DOHH2 (cell line): ENCODE measurements around the gene DACT2.

Experiments used
- H3F3A ChIP-seq: fragments of 200-600 bp; sonication (generic), shearing (Covaris generic); 2 replicates; pipeline ENCODE4 v1.6.0; 2016; ENCODE audit warnings: antibody characterized with exemption, mild to moderate bottlenecking; ENCODE audit not compliant: control insufficient read depth, insufficient read depth
- H3K27ac ChIP-seq: fragments of 200-600 bp; sonication (generic); 2 replicates; pipeline ENCODE4 v1.5.1; 2014; ENCODE audit warnings: low read depth, mild to moderate bottlenecking, low read length, moderate library complexity
- H3K27me3 ChIP-seq: fragments of 200-600 bp; sonication (generic); 2 replicates; pipeline ENCODE4 v1.6.1; 2014; ENCODE audit warnings: mild to moderate bottlenecking, low read length, mixed read lengths; ENCODE audit not compliant: control insufficient read depth
- H3K36me3 ChIP-seq: fragments of 200-600 bp; sonication (generic); 2 replicates; pipeline ENCODE4 v1.6.1; 2014; ENCODE audit warnings: mild to moderate bottlenecking, low read length, moderate library complexity, mixed read lengths; ENCODE audit not compliant: control insufficient read depth
- H3K4me1 ChIP-seq: fragments of 200-600 bp; sonication (generic); 2 replicates; pipeline ENCODE4 v1.6.1; 2014; ENCODE audit warnings: mild to moderate bottlenecking, low read length, mixed read lengths; ENCODE audit not compliant: control insufficient read depth
- H3K4me2 ChIP-seq: fragments of 200-600 bp; sonication (generic); 2 replicates; pipeline ENCODE4 v1.6.0; 2014; ENCODE audit warnings: mild to moderate bottlenecking, low read length, moderate library complexity
- H3K4me3 ChIP-seq: fragments of 200-600 bp; sonication (generic); 2 replicates; pipeline ENCODE4 v1.5.1; 2014; ENCODE audit warnings: mild to moderate bottlenecking, low read length, mixed read lengths
- H3K79me2 ChIP-seq: fragments of 200-600 bp; sonication (generic); 2 replicates; pipeline ENCODE4 v1.6.1; 2014; ENCODE audit warnings: mild to moderate bottlenecking, low read length, mixed read lengths; ENCODE audit not compliant: control insufficient read depth
- H3K9me2 ChIP-seq: fragments of 200-600 bp; sonication (generic); replicated peaks from 2 replicates; pipeline ENCODE4 v1.6.1; 2014; ENCODE audit warnings: mild to moderate bottlenecking, low read length, mixed read lengths; ENCODE audit not compliant: control insufficient read depth
- H3K9me3 ChIP-seq: fragments of 200-600 bp; sonication (generic); 2 replicates; pipeline ENCODE4 v1.6.1; 2014; ENCODE audit warnings: antibody characterized with exemption, low read length, mixed read lengths; ENCODE audit not compliant: control insufficient read depth, insufficient read depth
- H4K20me1 ChIP-seq: fragments of 200-600 bp; sonication (generic); 2 replicates; pipeline ENCODE4 v1.6.0; 2014; ENCODE audit warnings: low read depth, mild to moderate bottlenecking, antibody characterized with exemption, low read length, moderate library complexity; ENCODE audit not compliant: control insufficient read depth, insufficient read depth
- CTCF ChIP-seq: fragments of 200-600 bp; sonication (generic); IDR thresholded peaks from one replicate; pipeline ENCODE4 v1.5.1; 2014; ENCODE audit warnings: antibody characterized with exemption, mild to moderate bottlenecking, low read depth, low read length; ENCODE audit not compliant: poor library complexity, severe bottlenecking
- EZH2phosphoT487 ChIP-seq: fragments of 200-600 bp; sonication (generic); IDR thresholded peaks from 2 replicates; pipeline ENCODE4 v1.6.1; 2017; ENCODE audit warnings: borderline replicate concordance, mild to moderate bottlenecking, antibody characterized with exemption, low read length, moderate library complexity, mixed read lengths

Gene DACT2

GRCh38 chr6:168328086-168328485 lies 8.5 kb upstream of the DACT2 start:
- no peak overlapping the region for H3K4me3 ChIP-seq
- no peaks in the 10 kb centered on the region for H4K20me1 ChIP-seq
- no peak overlapping the region for H3K4me2 ChIP-seq
- no peaks in the 10 kb centered on the region for H3K27me3 ChIP-seq
- H3K4me1 ChIP-seq, result no peaks in the 10 kb centered on the region
- H3K36me3 ChIP-seq, result no peaks in the 10 kb centered on the region
- no peaks in the 10 kb centered on the region for H3F3A ChIP-seq
- H3K79me2 ChIP-seq, result no peaks in the 10 kb centered on the region
- no peaks in the 10 kb centered on the region for H3K9me2 ChIP-seq
- TF ChIP-seq CTCF (no peak), EZH2phosphoT487 (no peak)
- H3K9me3 ChIP-seq, result no peaks in the 10 kb centered on the region
- H3K27ac ChIP-seq, result no peak overlapping the region

- Histone ChIP-seq H3K4me1 (no peaks in the 10 kb centered on the region), H4K20me1 (no peaks in the 10 kb centered on the region), H3K9me3 (no peaks in the 10 kb centered on the region), H3K4me2 (no peak overlapping the region), H3K79me2 (no peaks in the 10 kb centered on the region), H3K27ac (no peak overlapping the region), H3K27me3 (no peaks in the 10 kb centered on the region), H3F3A (no peaks in the 10 kb centered on the region), H3K9me2 (no peaks in the 10 kb centered on the region), H3K36me3 (no peaks in the 10 kb centered on the region), H3K4me3 (no peak overlapping the region)
- TF ChIP-seq CTCF, result no peak
- TF ChIP-seq EZH2phosphoT487, result no peak
Measured at GRCh38 chr6:168326294-168327261, 7.0 kb upstream of the DACT2 start.

- Histone ChIP-seq H4K20me1 (no peaks in the 10 kb centered on the region), H3K27me3 (no peaks in the 10 kb centered on the region), H3K4me3 (no peak overlapping the region), H3K9me3 (no peaks in the 10 kb centered on the region), H3K79me2 (no peaks in the 10 kb centered on the region), H3F3A (no peaks in the 10 kb centered on the region), H3K36me3 (no peaks in the 10 kb centered on the region), H3K9me2 (no peaks in the 10 kb centered on the region), H3K27ac (no peak overlapping the region), H3K4me1 (no peaks in the 10 kb centered on the region), H3K4me2 (no peak overlapping the region)
- no peak for TF ChIP-seq EZH2phosphoT487
Measured at GRCh38 chr6:168322966-168323365, 3.4 kb upstream of the DACT2 start.

DNA sequence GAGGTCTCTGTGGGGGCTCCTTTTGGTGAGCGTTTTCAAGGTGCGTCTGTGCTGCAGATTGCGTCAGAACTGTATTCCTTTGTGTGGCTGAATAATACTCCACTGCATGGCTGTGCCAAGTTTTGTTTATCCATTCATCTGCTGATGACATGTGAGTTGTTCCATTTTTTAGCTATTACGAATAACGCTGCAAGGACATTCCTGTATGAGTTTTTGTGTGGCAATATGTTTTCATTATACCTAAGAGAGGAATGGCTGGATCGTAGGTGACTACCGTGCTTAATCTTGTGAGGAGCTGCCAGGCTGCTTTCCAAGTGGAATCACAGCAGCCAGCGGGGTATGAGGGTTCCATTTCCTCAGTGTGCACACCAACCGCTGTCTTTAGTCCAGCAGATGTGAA lies 1.1 kb upstream of the DACT2 start:
- no peaks in the 10 kb centered on the region for H3K79me2 ChIP-seq
- TF ChIP-seq CTCF, result no peak
- no peak overlapping the region for H3K4me2 ChIP-seq
- H3K9me2 ChIP-seq, result no peaks in the 10 kb centered on the region
- no peaks in the 10 kb centered on the region for H3F3A ChIP-seq
- no peak overlapping the region for H3K27ac ChIP-seq
- no peak overlapping the region for H3K4me3 ChIP-seq
- H3K9me3 ChIP-seq, result no peaks in the 10 kb centered on the region; the same call in 1 of the 2 replicates
- no peaks in the 10 kb centered on the region for H3K4me1 ChIP-seq
- no peaks in the 10 kb centered on the region for H3K27me3 ChIP-seq
- H3K36me3 ChIP-seq, result no peaks in the 10 kb centered on the region
- H4K20me1 ChIP-seq, result no peaks in the 10 kb centered on the region
